CD14-positive monocyte (primary cell): ENCODE data around the gene MED9. TPM values are rescaled to one million over a fixed set of nuclear protein-coding genes. Genes with fewer than 3 reads are reported as not detected.

ENCODE experiments used
- DNase-seq, 3 donors: peaks; one replicate each; pipeline ENCODE4 v3.0.0-alpha.2; 2011 to 2022
- H2AFZ ChIP-seq: 2 replicates; pipeline ENCODE4 v1.6.0; 2012; ENCODE audit warnings: mild to moderate bottlenecking, low read depth, low read length, inconsistent platforms; ENCODE audit not compliant: insufficient read depth, poor library complexity, severe bottlenecking
- H3K27ac ChIP-seq, 2 donors: 1 replicate in 1 of 2; 2 replicates in 1 of 2; pipeline ENCODE4 v1.5.1; 2012 to 2013; ENCODE audit warnings: low read length in 2 of 2, control low read depth in 1 of 2, inconsistent platforms in 1 of 2, low read depth in 1 of 2, mild to moderate bottlenecking in 1 of 2
- H3K27me3 ChIP-seq, 2 donors: one replicate each; pipeline versions ENCODE4 v1.6.0 to v1.6.1; 2011 to 2013; ENCODE audit warnings: low read length in 2 of 2; ENCODE audit not compliant: control insufficient read depth in 2 of 2, insufficient read depth in 2 of 2
- H3K36me3 ChIP-seq, 2 donors: replicated peaks in 1 of 2; 1 replicate in 1 of 2; 2 replicates in 1 of 2; pipeline versions ENCODE4 v1.5.1 to v1.6.1; 2012 to 2013; ENCODE audit warnings: low read length in 2 of 2, control low read depth in 1 of 2, inconsistent platforms in 1 of 2, mild to moderate bottlenecking in 1 of 2; ENCODE audit not compliant: insufficient read depth in 2 of 2, control insufficient read depth in 1 of 2
- H3K4me1 ChIP-seq, 2 donors: 1 replicate in 1 of 2; 2 replicates in 1 of 2; pipeline versions ENCODE4 v1.5.1 to v1.6.1; 2012 to 2013; ENCODE audit warnings: low read length in 2 of 2, control low read depth in 1 of 2, inconsistent platforms in 1 of 2, mild to moderate bottlenecking in 1 of 2, moderate library complexity in 1 of 2; ENCODE audit not compliant: insufficient read depth in 2 of 2, control insufficient read depth in 1 of 2
- H3K4me2 ChIP-seq: replicated peaks from 2 replicates; pipeline ENCODE3; 2012; ENCODE audit warnings: low read length, moderate library complexity, mild to moderate bottlenecking; ENCODE audit not compliant: poor library complexity, severe bottlenecking; ENCODE audit errors: extremely low read depth
- H3K4me3 ChIP-seq, 3 experiments: fragments of 200-600 bp in 1 of 3; sonication (generic) in 1 of 3; replicated peaks in 1 of 3; 1 replicate in 2 of 3; 2 replicates in 1 of 3; pipeline ENCODE4 v1.5.1; 2011 to 2013; ENCODE audit warnings: low read length in 3 of 3, mild to moderate bottlenecking in 3 of 3, control low read depth in 2 of 3, low read depth in 2 of 3, inconsistent platforms in 1 of 3, moderate library complexity in 1 of 3
- H3K79me2 ChIP-seq: 2 replicates; pipeline ENCODE4 v1.6.0; 2012; ENCODE audit warnings: mild to moderate bottlenecking, control low read depth, inconsistent platforms, low read length, moderate library complexity; ENCODE audit not compliant: insufficient read depth
- H3K9ac ChIP-seq: 2 replicates; pipeline ENCODE4 v1.6.0; 2017; ENCODE audit warnings: low read length, mild to moderate bottlenecking; ENCODE audit not compliant: insufficient read depth, poor library complexity, severe bottlenecking
- H3K9me3 ChIP-seq, 2 donors: replicated peaks in 1 of 2; 1 replicate in 1 of 2; 2 replicates in 1 of 2; pipeline versions ENCODE4 v1.5.1 to v1.6.1; 2012 to 2013; ENCODE audit warnings: low read length in 2 of 2, control low read depth in 1 of 2; ENCODE audit not compliant: control insufficient read depth in 1 of 2, insufficient read depth in 1 of 2
- H4K20me1 ChIP-seq: 2 replicates; pipeline ENCODE4 v1.6.0; 2012; ENCODE audit warnings: mild to moderate bottlenecking, low read length, control low read depth, moderate library complexity; ENCODE audit not compliant: insufficient read depth
- H3K27ac Mint-ChIP-seq, 7 donors: one replicate each; pipeline ENCODE4 v1.8.0; 2020; ENCODE audit warnings: mild to moderate bottlenecking in 7 of 7, mixed read lengths in 7 of 7, moderate library complexity in 6 of 7, inconsistent platforms in 2 of 7
- H3K27me3 Mint-ChIP-seq, 3 donors: one replicate each; pipeline ENCODE4 v1.8.0; 2021 to 2022; ENCODE audit warnings: low read depth in 3 of 3, mild to moderate bottlenecking in 3 of 3, mixed read lengths in 3 of 3, moderate library complexity in 3 of 3, inconsistent platforms in 1 of 3
- H3K36me3 Mint-ChIP-seq, 2 donors: one replicate each; pipeline ENCODE4 v1.8.0; 2020; ENCODE audit warnings: mixed read lengths in 2 of 2, inconsistent platforms in 1 of 2, mild to moderate bottlenecking in 1 of 2
- H3K4me1 Mint-ChIP-seq: one replicate; pipeline ENCODE4 v1.8.0; 2020; ENCODE audit warnings: mild to moderate bottlenecking, mixed read lengths
- H3K4me3 Mint-ChIP-seq, 2 donors: one replicate each; pipeline ENCODE4 v1.8.0; 2020; ENCODE audit warnings: mild to moderate bottlenecking in 2 of 2, mixed read lengths in 2 of 2, moderate library complexity in 1 of 2
- H3K9me3 Mint-ChIP-seq, 7 donors: one replicate each; pipeline ENCODE4 v1.8.0; 2020 to 2022; ENCODE audit warnings: mixed read lengths in 7 of 7, mild to moderate bottlenecking in 6 of 7, moderate library complexity in 6 of 7, inconsistent platforms in 2 of 7
- CTCF ChIP-seq: fragments of 200-600 bp; IDR thresholded peaks from one replicate; pipeline ENCODE4 v1.8.0; 2022; ENCODE audit warnings: antibody characterized with exemption, mild to moderate bottlenecking
- WGBS: methylation state at CpG from one replicate; pipeline ENCODE4 v1.1.5; 2013; ENCODE audit warnings: missing lambda C conversion rate; ENCODE audit not compliant: insufficient coverage; 5-methylcytosine and 5-hydroxymethylcytosine counted together
- intact Hi-C, 2 donors: fragments of 100-400 bp; cut with micrococcal nuclease; formaldehyde crosslinking; loops; one replicate each; pipeline versions ENCODE4 v1.15.0 to v1.15.1; 2023
- polyA plus RNA-seq, 3 donors: library from polyadenylated mRNA; depleted of rRNA in 1 of 3; unstranded in 2 of 3; stranded (reverse) in 1 of 3; fragments of 300-500 nt in 2 of 3; fragments of >200 nt in 1 of 3; fragmentation: Illumina TruSeq in 2 of 3; gene quantifications; 1 replicate in 2 of 3; 2 replicates in 1 of 3; pipeline ENCODE4 v1.2.3, GENCODE V29; 2012 to 2021

The MED9 gene
- polyA plus RNA-seq, 3 donors = 5.6 to 6.9 (median 6.1) TPM

DNA sequence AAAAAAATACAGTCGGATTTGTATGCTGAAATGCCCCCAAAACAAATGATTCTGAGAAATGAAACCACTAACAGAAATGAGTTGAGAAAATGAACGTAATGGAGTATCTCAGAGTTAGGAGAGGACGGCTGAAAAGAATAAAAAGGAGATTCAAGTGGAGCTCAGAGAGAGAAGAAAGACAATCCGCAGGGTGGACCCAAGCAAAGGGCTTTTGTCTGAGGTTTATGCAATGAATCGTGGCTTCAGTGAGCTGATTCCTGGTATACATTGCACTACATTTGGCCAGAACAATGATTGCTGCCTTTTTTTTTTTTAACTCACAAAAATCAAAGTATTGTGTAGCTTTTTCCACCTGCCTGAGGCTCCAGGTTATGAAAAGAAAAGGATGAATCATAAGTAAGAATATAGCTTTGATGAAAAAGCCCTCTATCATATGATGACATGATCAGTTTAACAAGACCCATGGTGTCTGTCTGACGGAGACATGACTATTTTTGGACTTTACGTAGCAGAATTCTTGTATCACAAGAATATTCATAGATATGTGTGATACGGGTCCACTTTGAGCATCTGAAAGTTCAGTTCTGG lies 4.4 kb upstream of the MED9 start:
- H3K27me3 ChIP-seq = no peaks in the 10 kb centered on the region
- H2AFZ ChIP-seq = no peak overlapping the region
- no peaks in the 10 kb centered on the region for H3K36me3 ChIP-seq
- Mint-ChIP-seq H3K4me1 (peaks cover 5% of the 10 kb centered on the region), H3K4me3 (no peak overlapping the region), H3K27ac (no peak overlapping the region), H3K36me3 (no peaks in the 10 kb centered on the region), H3K27me3 (peaks cover 6 to 8% (median 6%) of the 10 kb centered on the region in 3 donors), H3K9me3 (peaks cover 0 to 2% (median 0%) of the 10 kb centered on the region in 7 donors)
- TF ChIP-seq CTCF = no peak
- H4K20me1 ChIP-seq = no peaks in the 10 kb centered on the region
- H3K4me1 ChIP-seq = peaks cover 4 to 5% of the 10 kb centered on the region in 2 donors
- no peaks in the 10 kb centered on the region for H3K9me3 ChIP-seq
- no peak overlapping the region for H3K9ac ChIP-seq
- no peak overlapping the region for H3K4me2 ChIP-seq
- peaks cover 6% of the 10 kb centered on the region for H3K79me2 ChIP-seq
- DNase-seq = no peak
- no peak overlapping the region for H3K27ac ChIP-seq
- WGBS = 89% methylated on average over 4 of the region's 8 CpGs
- intact Hi-C loops = no loop called here
- H3K4me3 ChIP-seq = no peak overlapping the region

GRCh38 chr17:17474341-17474740 lies 2.5 kb upstream of the MED9 start:
- intact Hi-C loops = no loop called here
- H3K4me3 Mint-ChIP-seq = no peak overlapping the region
- TF ChIP-seq CTCF = no peak
- Histone ChIP-seq H3K79me2 (peaks cover 25% of the 10 kb centered on the region), H3K9me3 (no peaks in the 10 kb centered on the region), H2AFZ (no peak overlapping the region), H3K4me2 (no peak overlapping the region), H3K9ac (no peak overlapping the region), H3K4me3 (no peak overlapping the region), H3K27me3 (no peaks in the 10 kb centered on the region), H3K27ac (no peak overlapping the region), H3K36me3 (peaks cover 0 to 3% of the 10 kb centered on the region in 2 donors), H4K20me1 (no peaks in the 10 kb centered on the region), H3K4me1 (peaks cover 11 to 19% of the 10 kb centered on the region in 2 donors)
- peaks cover 16% of the 10 kb centered on the region for H3K4me1 Mint-ChIP-seq
- peaks cover 0 to 2% (median 0%) of the 10 kb centered on the region in 7 donors for H3K9me3 Mint-ChIP-seq
- no peak for DNase-seq
- peaks cover 0 to 3% of the 10 kb centered on the region in 2 donors for H3K36me3 Mint-ChIP-seq
- H3K27me3 Mint-ChIP-seq = peaks cover 5 to 6% (median 6%) of the 10 kb centered on the region in 3 donors
- 96% methylated on average over 3 of the region's 7 CpGs for WGBS
- no peak overlapping the region for H3K27ac Mint-ChIP-seq
